ENCODE results near the gene TPRKB.
"Not testable (repeated sequence)": the region's sequence is repeated elsewhere in the genome, so short reads cannot be mapped to it uniquely, and the experiment has no call there.

TPRKB gene

GRCh38 chr2:73697606-73698005 lies 39.5 kb downstream of the TPRKB start:
- H3K27ac ChIP-seq (ENCODE audit: low read depth, low read length) = no peak overlapping the region
- no peaks in the 10 kb centered on the region for H3K27me3 ChIP-seq (ENCODE audit: control insufficient read depth in 1 of 2, insufficient read depth in 2 of 2, low read length in 2 of 2)
- H3K4me3 ChIP-seq (ENCODE audit: low read depth in 1 of 2, low read length in 2 of 2) = no peak overlapping the region
- no peaks in the 10 kb centered on the region for H3K9me3 ChIP-seq (ENCODE audit: low read length)
- no peaks in the 10 kb centered on the region for H3K4me1 ChIP-seq (ENCODE audit: insufficient read depth, low read length)
- H3K36me3 ChIP-seq (ENCODE audit: insufficient read depth, low read length) = no peaks in the 10 kb centered on the region
- H3K9ac ChIP-seq (ENCODE audit: low read length) = no peak overlapping the region

GRCh38 chr2:73696985-73697384 lies 40.2 kb downstream of the TPRKB start:
- not testable (repeated sequence) for H3K4me3 ChIP-seq (ENCODE audit: low read depth in 1 of 2, low read length in 2 of 2); H3K9me3 ChIP-seq (ENCODE audit: low read length)

GRCh38 chr2:73696521-73696920 lies 40.6 kb downstream of the TPRKB start:
- H3K4me3 ChIP-seq (ENCODE audit: low read depth in 1 of 2, low read length in 2 of 2); H3K9me3 ChIP-seq (ENCODE audit: low read length); H3K9ac ChIP-seq (ENCODE audit: low read length); H3K27ac ChIP-seq (ENCODE audit: low read depth, low read length); H3K4me1 ChIP-seq (ENCODE audit: insufficient read depth, low read length); H3K27me3 ChIP-seq (ENCODE audit: control insufficient read depth in 1 of 2, insufficient read depth in 2 of 2, low read length in 2 of 2); H3K36me3 ChIP-seq (ENCODE audit: insufficient read depth, low read length): not testable (repeated sequence)

More at GRCh38 chr2:73696985-73697384, 40.2 kb downstream of the TPRKB start:
- not testable (repeated sequence) for H3K27ac ChIP-seq (ENCODE audit: low read depth, low read length); H3K4me1 ChIP-seq (ENCODE audit: insufficient read depth, low read length); H3K9ac ChIP-seq (ENCODE audit: low read length); H3K27me3 ChIP-seq (ENCODE audit: control insufficient read depth in 1 of 2, insufficient read depth in 2 of 2, low read length in 2 of 2); H3K36me3 ChIP-seq (ENCODE audit: insufficient read depth, low read length)

GRCh38 chr2:73690372-73691088 lies 46.6 kb downstream of the TPRKB start:
- H3K9me3 ChIP-seq (ENCODE audit: low read length) = not testable (repeated sequence)

GRCh38 chr2:73688494-73688893 lies 48.7 kb downstream of the TPRKB start:
- not testable (repeated sequence) for H3K27ac ChIP-seq (ENCODE audit: low read depth, low read length); H3K4me3 ChIP-seq (ENCODE audit: low read depth in 1 of 2, low read length in 2 of 2); H3K9me3 ChIP-seq (ENCODE audit: low read length); H3K9ac ChIP-seq (ENCODE audit: low read length); H3K27me3 ChIP-seq (ENCODE audit: control insufficient read depth in 1 of 2, insufficient read depth in 2 of 2, low read length in 2 of 2); H3K4me1 ChIP-seq (ENCODE audit: insufficient read depth, low read length); H3K36me3 ChIP-seq (ENCODE audit: insufficient read depth, low read length)

More at GRCh38 chr2:73690372-73691088, 46.6 kb downstream of the TPRKB start:
- H3K4me3 ChIP-seq (ENCODE audit: low read depth in 1 of 2, low read length in 2 of 2); H3K9ac ChIP-seq (ENCODE audit: low read length); H3K27ac ChIP-seq (ENCODE audit: low read depth, low read length); H3K27me3 ChIP-seq (ENCODE audit: control insufficient read depth in 1 of 2, insufficient read depth in 2 of 2, low read length in 2 of 2); H3K36me3 ChIP-seq (ENCODE audit: insufficient read depth, low read length); H3K4me1 ChIP-seq (ENCODE audit: insufficient read depth, low read length): not testable (repeated sequence)

- H3K4me1 ChIP-seq (ENCODE audit: insufficient read depth, low read length) = no peaks in the 10 kb centered on the region
- no peak overlapping the region for H3K27ac ChIP-seq (ENCODE audit: low read depth, low read length)
- H3K4me3 ChIP-seq (ENCODE audit: low read depth in 1 of 2, low read length in 2 of 2) = no peak overlapping the region
- H3K9ac ChIP-seq (ENCODE audit: low read length) = no peak overlapping the region
- H3K27me3 ChIP-seq (ENCODE audit: control insufficient read depth in 1 of 2, insufficient read depth in 2 of 2, low read length in 2 of 2) = no peaks in the 10 kb centered on the region
- H3K36me3 ChIP-seq (ENCODE audit: insufficient read depth, low read length) = no peaks in the 10 kb centered on the region
- no peaks in the 10 kb centered on the region for H3K9me3 ChIP-seq (ENCODE audit: low read length)
Observed at GRCh38 chr2:73685764-73686438, 51.2 kb downstream of the TPRKB start.

- H3K27ac ChIP-seq (ENCODE audit: low read depth, low read length); H3K27me3 ChIP-seq (ENCODE audit: control insufficient read depth in 1 of 2, insufficient read depth in 2 of 2, low read length in 2 of 2); H3K9me3 ChIP-seq (ENCODE audit: low read length); H3K4me1 ChIP-seq (ENCODE audit: insufficient read depth, low read length); H3K4me3 ChIP-seq (ENCODE audit: low read depth in 1 of 2, low read length in 2 of 2); H3K9ac ChIP-seq (ENCODE audit: low read length); H3K36me3 ChIP-seq (ENCODE audit: insufficient read depth, low read length): not testable (repeated sequence)
Observed at GRCh38 chr2:73684905-73685304, 52.2 kb downstream of the TPRKB start.

GRCh38 chr2:73684325-73684724 lies 52.8 kb downstream of the TPRKB start:
- not testable (repeated sequence) for H3K27me3 ChIP-seq (ENCODE audit: control insufficient read depth in 1 of 2, insufficient read depth in 2 of 2, low read length in 2 of 2); H3K36me3 ChIP-seq (ENCODE audit: insufficient read depth, low read length); H3K4me3 ChIP-seq (ENCODE audit: low read depth in 1 of 2, low read length in 2 of 2); H3K27ac ChIP-seq (ENCODE audit: low read depth, low read length); H3K4me1 ChIP-seq (ENCODE audit: insufficient read depth, low read length); H3K9ac ChIP-seq (ENCODE audit: low read length); H3K9me3 ChIP-seq (ENCODE audit: low read length)

- H3K4me1 ChIP-seq (ENCODE audit: insufficient read depth, low read length); H3K4me3 ChIP-seq (ENCODE audit: low read depth in 1 of 2, low read length in 2 of 2); H3K27ac ChIP-seq (ENCODE audit: low read depth, low read length); H3K36me3 ChIP-seq (ENCODE audit: insufficient read depth, low read length); H3K9me3 ChIP-seq (ENCODE audit: low read length); H3K27me3 ChIP-seq (ENCODE audit: control insufficient read depth in 1 of 2, insufficient read depth in 2 of 2, low read length in 2 of 2); H3K9ac ChIP-seq (ENCODE audit: low read length): not testable (repeated sequence)
Observed at GRCh38 chr2:73679951-73680571, 57.1 kb downstream of the TPRKB start.
